GM23338 (cell line): Measurements from ENCODE around the gene SLC36A3. TPM values are rescaled to one million over a fixed set of nuclear protein-coding genes. Genes with fewer than 3 reads are reported as not detected.

Experiments used
- ATAC-seq: fragments of 200-7000 bp; cut with Tn5 transposase; 3 replicates; pipeline ENCODE4 v1.9.1; 2020
- DNase-seq: peaks from one replicate; pipeline ENCODE4 v3.0.0-alpha.2; 2015; ENCODE audit warnings: low spot score
- H2AFZ ChIP-seq: fragments of 200-600 bp; sonication (generic); 2 replicates; pipeline ENCODE4 v1.8.0; 2016; ENCODE audit warnings: antibody characterized with exemption, mild to moderate bottlenecking, moderate library complexity
- H3F3A ChIP-seq: fragments of 200-600 bp; sonication (generic); replicated peaks from 2 replicates; pipeline ENCODE4 v1.8.0; 2017; ENCODE audit warnings: antibody characterized with exemption, mixed run types, low read depth
- H3K27ac ChIP-seq: fragments of 200-600 bp; sonication (generic); 2 replicates; pipeline ENCODE4 v1.6.1; 2016; ENCODE audit warnings: low read depth
- H3K27me3 ChIP-seq: fragments of 200-600 bp; sonication (generic); 2 replicates; pipeline ENCODE4 v1.8.0; 2016; ENCODE audit warnings: mild to moderate bottlenecking, mixed run types, moderate library complexity; ENCODE audit not compliant: insufficient read depth
- H3K36me3 ChIP-seq: fragments of 200-600 bp; sonication (generic); 2 replicates; pipeline ENCODE4 v1.8.0; 2016; ENCODE audit warnings: mild to moderate bottlenecking; ENCODE audit not compliant: insufficient read depth
- H3K4me1 ChIP-seq: fragments of 200-600 bp; sonication (generic); 2 replicates; pipeline ENCODE4 v1.8.0; 2016; ENCODE audit warnings: mild to moderate bottlenecking, moderate library complexity; ENCODE audit not compliant: insufficient read depth
- H3K4me2 ChIP-seq: fragments of 200-600 bp; sonication (generic); 2 replicates; pipeline ENCODE4 v1.7.1; 2017; ENCODE audit warnings: mixed run types
- H3K4me3 ChIP-seq: fragments of 200-600 bp; sonication (generic); 2 replicates; pipeline ENCODE4 v1.6.1; 2016; ENCODE audit warnings: mixed run types
- H3K79me2 ChIP-seq: fragments of 200-600 bp; sonication (generic); replicated peaks from 2 replicates; pipeline ENCODE4 v1.8.0; 2017; ENCODE audit warnings: mild to moderate bottlenecking; ENCODE audit not compliant: insufficient read depth
- H3K9me2 ChIP-seq: fragments of 200-600 bp; sonication (generic); 2 replicates; pipeline ENCODE4 v1.8.0; 2017; ENCODE audit not compliant: insufficient read depth
- H4K20me1 ChIP-seq: fragments of 200-600 bp; sonication (generic); replicated peaks from 2 replicates; pipeline ENCODE4 v1.8.0; 2017; ENCODE audit warnings: mild to moderate bottlenecking; ENCODE audit not compliant: insufficient read depth
- H3K27ac Mint-ChIP-seq: 2 replicates; pipeline ENCODE4 v1.8.0; 2020; ENCODE audit warnings: inconsistent platforms, mild to moderate bottlenecking, moderate library complexity, mixed read lengths
- H3K27me3 Mint-ChIP-seq: 3 replicates; pipeline ENCODE4 v1.8.0; 2022; ENCODE audit warnings: low read depth, mild to moderate bottlenecking, moderate library complexity, mixed read lengths, inconsistent platforms; ENCODE audit not compliant: insufficient read depth, poor library complexity
- H3K36me3 Mint-ChIP-seq: 3 replicates; pipeline ENCODE4 v1.8.0; 2021; ENCODE audit warnings: low read depth, mild to moderate bottlenecking, inconsistent platforms, moderate library complexity, mixed read lengths
- H3K4me1 Mint-ChIP-seq: 3 replicates; pipeline ENCODE4 v1.8.0; 2020; ENCODE audit warnings: mild to moderate bottlenecking, inconsistent platforms, mixed read lengths
- H3K4me3 Mint-ChIP-seq: 3 replicates; pipeline ENCODE4 v1.8.0; 2021; ENCODE audit warnings: moderate library complexity, mild to moderate bottlenecking, inconsistent platforms, mixed read lengths
- H3K9me3 Mint-ChIP-seq: 3 replicates; pipeline ENCODE4 v1.8.0; 2020; ENCODE audit warnings: moderate library complexity, mild to moderate bottlenecking, inconsistent platforms, mixed read lengths
- CTCF ChIP-seq, 2 experiments: fragments of 200-600 bp in 1 of 2; sonication (generic) in 1 of 2; conservative IDR thresholded peaks; 2 replicates each; pipeline versions ENCODE4 v1.5.1 to v1.6.1; 2016 to 2017; ENCODE audit warnings: antibody characterized with exemption in 2 of 2, low read depth in 2 of 2, mild to moderate bottlenecking in 2 of 2, moderate library complexity in 1 of 2
- REST ChIP-seq: IDR thresholded peaks from one replicate; pipeline ENCODE4 v1.6.1; 2018; ENCODE audit warnings: antibody characterized with exemption; ENCODE audit not compliant: unreplicated experiment
- ZNF114 ChIP-seq: fragments of 250-450 bp; sonication (Bioruptor Pico); IDR thresholded peaks from 2 replicates; pipeline ENCODE4 v1.5.0; 2020; ENCODE audit warnings: mild to moderate bottlenecking, moderate library complexity
- ZNF462 ChIP-seq: fragments of 250-450 bp; sonication (Bioruptor Pico); IDR thresholded peaks from 2 replicates; pipeline ENCODE4 v1.5.0; 2020; ENCODE audit warnings: mild to moderate bottlenecking, moderate library complexity
- polyA plus RNA-seq: library from polyadenylated mRNA; unstranded; fragments of >200 nt; fragmentation: Nextera tagmentation; extraction: Ambion mirVana; gene quantifications from 2 replicates; pipeline ENCODE4 v1.2.1, GENCODE V29; 2016
- total RNA-seq: library from RNA; depleted of rRNA; stranded (reverse); fragments of >200 nt; shearing (Covaris generic); gene quantifications from 2 replicates; pipeline ENCODE4 v1.2.3, GENCODE V29; 2014

SLC36A3 gene
- total and polyA plus RNA-seq, 2 experiments from 2014 or later: not detected

- H3K9me3 Mint-ChIP-seq: no peaks in the 10 kb centered on the region
- Histone ChIP-seq H3K4me2 (no peak overlapping the region), H4K20me1 (no peaks in the 10 kb centered on the region), H3K79me2 (no peaks in the 10 kb centered on the region), H3K27me3 (no peaks in the 10 kb centered on the region), H3K4me1 (no peaks in the 10 kb centered on the region), H3F3A (no peaks in the 10 kb centered on the region), H2AFZ (peak overlapping the region; percentile 48), H3K36me3 (no peaks in the 10 kb centered on the region), H3K9me2 (no peaks in the 10 kb centered on the region), H3K27ac (no peak overlapping the region), H3K4me3 (no peak overlapping the region)
- no peak overlapping the region for H3K27ac Mint-ChIP-seq
- H3K27me3 Mint-ChIP-seq: peaks cover 3% of the 10 kb centered on the region
- TF ChIP-seq ZNF462 (CRISPR knock-in tag): 0 out of 2 replicates have a peak, but pooled peaks have one; percentile 33
- no peak for TF ChIP-seq REST
- no peak for TF ChIP-seq ZNF114
- peak; percentile 65 to 86 for TF ChIP-seq CTCF (conservative IDR thresholded peaks at IDR 0.05; ENCODE audit: low read depth in 2 of 2)
- H3K4me3 Mint-ChIP-seq: no peak overlapping the region
- DNase-seq: peak; percentile 70
- no peaks in the 10 kb centered on the region for H3K36me3 Mint-ChIP-seq
- ATAC-seq: peak; percentile 70
- H3K4me1 Mint-ChIP-seq: peaks cover 9% of the 10 kb centered on the region; the same call in 2 of the 3 replicates
Measured at GRCh38 chr5:151284392-151284967, 19.1 kb downstream of the SLC36A3 start.
